Naive thymus-derived CD4-positive, alpha-beta T cell (primary cell): ENCODE results near the gene ZNF577. TPM values are rescaled to one million over a fixed set of nuclear protein-coding genes. Genes with fewer than 3 reads are reported as not detected.
A peak's percentile ranks its signal among the peaks of the same experiment; 100 is the strongest.

ENCODE experiments used
- ATAC-seq: fragments of 150-1000 bp; cut with Tn5 transposase; 2 replicates; pipeline ENCODE4 v1.10.0; 2021; ENCODE audit warnings: mild to moderate bottlenecking, moderate library complexity
- CTCF ChIA-PET: fragments of 350-600 bp; sonication (Branson Sonifier 250); formaldehyde crosslinking; loops from one replicate; lab custom pipeline; 2021; ENCODE audit warnings: antibody characterized with exemption; lab: Charles Lee
- POLR2A ChIA-PET: fragments of 350-600 bp; sonication (Branson Sonifier 250); formaldehyde crosslinking; loops from one replicate; lab custom pipeline; 2021; ENCODE audit warnings: antibody characterized with exemption, inconsistent platforms; lab: Charles Lee
- DNase-seq, 9 donors: peaks; one replicate each; pipeline versions ENCODE4 v3.0.0 to v3.0.0-alpha.2; 2020 to 2022; ENCODE audit warnings: mixed read lengths in 1 of 9
- H3K27ac ChIP-seq: one replicate; pipeline ENCODE4 v1.7.0; 2013; ENCODE audit warnings: mild to moderate bottlenecking, low read depth, low read length, moderate library complexity
- H3K27me3 ChIP-seq, 2 donors: one replicate each; pipeline ENCODE4 v1.7.0; 2013; ENCODE audit warnings: low read length in 2 of 2, mild to moderate bottlenecking in 2 of 2, moderate library complexity in 2 of 2; ENCODE audit not compliant: control insufficient read depth in 2 of 2, insufficient read depth in 2 of 2
- H3K36me3 ChIP-seq, 3 experiments: 1 replicate in 2 of 3; 2 replicates in 1 of 3; pipeline ENCODE4 v1.7.0; 2013; ENCODE audit warnings: low read length in 3 of 3, mild to moderate bottlenecking in 3 of 3, moderate library complexity in 1 of 3; ENCODE audit not compliant: insufficient read depth in 3 of 3, control insufficient read depth in 2 of 3
- H3K4me1 ChIP-seq, 2 donors: one replicate each; pipeline ENCODE4 v1.7.0; 2013; ENCODE audit warnings: low read length in 2 of 2, mild to moderate bottlenecking in 2 of 2, moderate library complexity in 1 of 2; ENCODE audit not compliant: control insufficient read depth in 2 of 2, insufficient read depth in 2 of 2
- H3K4me3 ChIP-seq: 2 replicates; pipeline ENCODE4 v1.7.0; 2013; ENCODE audit warnings: mild to moderate bottlenecking, low read length
- H3K9me3 ChIP-seq, 3 experiments: 1 replicate in 2 of 3; 2 replicates in 1 of 3; pipeline ENCODE4 v1.7.0; 2013; ENCODE audit warnings: low read length in 3 of 3; ENCODE audit not compliant: control insufficient read depth in 2 of 3
- H3K27ac Mint-ChIP-seq, 9 donors: one replicate each; pipeline ENCODE4 v1.8.0; 2020 to 2022; ENCODE audit warnings: mixed read lengths in 9 of 9, mild to moderate bottlenecking in 8 of 9, moderate library complexity in 5 of 9, inconsistent platforms in 2 of 9
- H3K27me3 Mint-ChIP-seq, 5 donors: one replicate each; pipeline ENCODE4 v1.8.0; 2021 to 2022; ENCODE audit warnings: mixed read lengths in 5 of 5, mild to moderate bottlenecking in 1 of 5
- H3K36me3 Mint-ChIP-seq, 5 donors: one replicate each; pipeline ENCODE4 v1.8.0; 2020 to 2022; ENCODE audit warnings: mixed read lengths in 5 of 5, mild to moderate bottlenecking in 3 of 5, inconsistent platforms in 1 of 5
- H3K4me1 Mint-ChIP-seq, 7 donors: one replicate each; pipeline ENCODE4 v1.8.0; 2020 to 2022; ENCODE audit warnings: mixed read lengths in 7 of 7, mild to moderate bottlenecking in 3 of 7, inconsistent platforms in 1 of 7
- H3K4me3 Mint-ChIP-seq, 10 donors: one replicate each; pipeline ENCODE4 v1.8.0; 2020 to 2022; ENCODE audit warnings: mild to moderate bottlenecking in 10 of 10, mixed read lengths in 10 of 10, moderate library complexity in 6 of 10, inconsistent platforms in 2 of 10
- H3K9me3 Mint-ChIP-seq, 11 donors: one replicate each; pipeline ENCODE4 v1.8.0; 2020 to 2022; ENCODE audit warnings: mixed read lengths in 11 of 11, mild to moderate bottlenecking in 4 of 11, inconsistent platforms in 1 of 11, moderate library complexity in 1 of 11
- intact Hi-C, 2 donors: fragments of 100-400 bp; cut with micrococcal nuclease; formaldehyde crosslinking; loops; one replicate each; pipeline ENCODE4 v1.15.1; 2023
- polyA plus RNA-seq, 2 donors: library from polyadenylated mRNA; unstranded; fragments of 300-500 nt; fragmentation: Illumina TruSeq; gene quantifications; one replicate each; pipeline ENCODE4 v1.2.3, GENCODE V29; 2021
- total RNA-seq, 6 experiments: library from RNA in 5 of 6; stranded (reverse) in 5 of 6; gene quantifications; 1 replicate in 5 of 6; 2 replicates in 1 of 6; pipeline ENCODE4 v1.2.3 and lab custom pipeline; 2021 to 2026

The ZNF577 gene
- total and polyA plus RNA-seq, 7 experiments from 2014 or later, result 3.7 to 28.5 (median 9.6) TPM

GRCh38 chr19:51891193-51891747 is 3.5 kb upstream of the ZNF577 start:
- H3K9me3 ChIP-seq, result peaks cover 32 to 97% (median 67%) of the 10 kb centered on the region in 3 experiments
- no peak overlapping the region for H3K27ac ChIP-seq
- peak overlapping the region; percentile 22 for H3K4me3 ChIP-seq
- ChIA-PET POLR2A (no interaction called here), CTCF (interaction anchor here (0.6 kb wide), 1 partner anchor 309 kb away, joined by 3 read pairs; no protein-coding TSS in a partner anchor)
- Mint-ChIP-seq H3K27ac (peak overlapping the region in 3 of 9 donors; percentile 12 to 57 (median 52)), H3K36me3 (peaks cover 55 to 94% (median 86%) of the 10 kb centered on the region in 5 donors), H3K9me3 (peaks cover 16 to 100% (median 90%) of the 10 kb centered on the region in 11 donors), H3K4me3 (peak overlapping the region in 1 of 10 donors; percentile 39), H3K27me3 (no peaks in the 10 kb centered on the region), H3K4me1 (peaks cover 0 to 14% (median 0%) of the 10 kb centered on the region in 7 donors)
- peaks cover 35 to 82% (median 48%) of the 10 kb centered on the region in 3 experiments for H3K36me3 ChIP-seq
- ATAC-seq (no peak), DNase-seq (peak in 3 of 9 donors; percentile 11 to 23 (median 19))
- intact Hi-C loops, result no loop called here
- H3K27me3 ChIP-seq, result no peaks in the 10 kb centered on the region
- H3K4me1 ChIP-seq, result no peaks in the 10 kb centered on the region

GRCh38 chr19:51889934-51890333 is 2.2 kb upstream of the ZNF577 start:
- Mint-ChIP-seq H3K4me3 (peak overlapping the region in 1 of 10 donors; percentile 27), H3K9me3 (peaks cover 13 to 100% (median 87%) of the 10 kb centered on the region in 11 donors), H3K27me3 (no peaks in the 10 kb centered on the region), H3K4me1 (peaks cover 0 to 14% (median 0%) of the 10 kb centered on the region in 7 donors), H3K36me3 (peaks cover 54 to 90% (median 83%) of the 10 kb centered on the region in 5 donors), H3K27ac (no peak overlapping the region)
- Histone ChIP-seq H3K27ac (no peak overlapping the region), H3K4me3 (no peak overlapping the region), H3K9me3 (peaks cover 28 to 98% (median 65%) of the 10 kb centered on the region in 3 experiments), H3K4me1 (no peaks in the 10 kb centered on the region), H3K36me3 (peaks cover 29 to 72% (median 37%) of the 10 kb centered on the region in 3 experiments), H3K27me3 (no peaks in the 10 kb centered on the region)
- CTCF ChIA-PET, result no interaction called here
- POLR2A ChIA-PET, result no interaction called here
- DNase-seq (no peak), ATAC-seq (no peak)
- intact Hi-C loops, result no loop called here

- Histone ChIP-seq H3K4me3 (no peak overlapping the region), H3K9me3 (peaks cover 16 to 95% (median 37%) of the 10 kb centered on the region in 3 experiments), H3K27ac (no peak overlapping the region), H3K27me3 (no peaks in the 10 kb centered on the region), H3K36me3 (peaks cover 0 to 54% (median 0%) of the 10 kb centered on the region in 3 experiments), H3K4me1 (no peaks in the 10 kb centered on the region)
- ChIA-PET POLR2A (no interaction called here), CTCF (no interaction called here)
- ATAC-seq (no peak), DNase-seq (no peak)
- Mint-ChIP-seq H3K4me3 (no peak overlapping the region), H3K27me3 (no peaks in the 10 kb centered on the region), H3K9me3 (peaks cover 13 to 96% (median 73%) of the 10 kb centered on the region in 11 donors), H3K36me3 (peaks cover 48 to 80% (median 74%) of the 10 kb centered on the region in 5 donors), H3K27ac (no peak overlapping the region), H3K4me1 (peaks cover 0 to 14% (median 0%) of the 10 kb centered on the region in 7 donors)
- intact Hi-C loops, result no loop called here
Observed at GRCh38 chr19:51884713-51885112, 3.0 kb downstream of the ZNF577 start.

- ATAC-seq (no peak), DNase-seq (no peak)
- H3K9me3 ChIP-seq, result peaks cover 0 to 90% (median 16%) of the 10 kb centered on the region in 3 experiments
- H3K4me1 ChIP-seq, result no peaks in the 10 kb centered on the region
- no peak overlapping the region for H3K4me3 ChIP-seq
- peaks cover 11 to 96% (median 64%) of the 10 kb centered on the region in 11 donors for H3K9me3 Mint-ChIP-seq
- peaks cover 0 to 7% (median 0%) of the 10 kb centered on the region in 7 donors for H3K4me1 Mint-ChIP-seq
- no peaks in the 10 kb centered on the region for H3K27me3 ChIP-seq
- H3K27ac Mint-ChIP-seq, result no peak overlapping the region
- H3K27ac ChIP-seq, result no peak overlapping the region
- peaks cover 49 to 77% (median 73%) of the 10 kb centered on the region in 5 donors for H3K36me3 Mint-ChIP-seq
- intact Hi-C loops, result no loop called here
- H3K27me3 Mint-ChIP-seq, result no peaks in the 10 kb centered on the region
- ChIA-PET POLR2A (no interaction called here), CTCF (no interaction called here)
- no peak overlapping the region for H3K4me3 Mint-ChIP-seq
- peaks cover 1 to 55% (median 8%) of the 10 kb centered on the region in 3 experiments for H3K36me3 ChIP-seq
Observed at GRCh38 chr19:51882518-51882917, 5.2 kb downstream of the ZNF577 start.

GRCh38 chr19:51873097-51873496 is 14.7 kb downstream of the ZNF577 start:
- peaks cover 3 to 64% (median 25%) of the 10 kb centered on the region in 3 experiments for H3K36me3 ChIP-seq
- ATAC-seq, result no peak
- no peak for DNase-seq
- POLR2A ChIA-PET, result no interaction called here
- Mint-ChIP-seq H3K4me1 (peaks cover 0 to 10% (median 0%) of the 10 kb centered on the region in 7 donors), H3K4me3 (no peak overlapping the region), H3K9me3 (peaks cover 29 to 100% (median 92%) of the 10 kb centered on the region in 11 donors), H3K36me3 (peaks cover 67 to 95% (median 72%) of the 10 kb centered on the region in 5 donors), H3K27me3 (no peaks in the 10 kb centered on the region), H3K27ac (no peak overlapping the region)
- CTCF ChIA-PET, result no interaction called here
- peak overlapping the region; percentile 13 for H3K4me3 ChIP-seq
- H3K27ac ChIP-seq, result no peak overlapping the region
- H3K4me1 ChIP-seq, result no peaks in the 10 kb centered on the region
- H3K27me3 ChIP-seq, result no peaks in the 10 kb centered on the region
- H3K9me3 ChIP-seq, result peaks cover 15 to 96% (median 64%) of the 10 kb centered on the region in 3 experiments
- intact Hi-C loops, result no loop called here

- Mint-ChIP-seq H3K27ac (no peak overlapping the region), H3K9me3 (peaks cover 12 to 97% (median 71%) of the 10 kb centered on the region in 11 donors), H3K36me3 (peaks cover 15 to 54% (median 30%) of the 10 kb centered on the region in 5 donors), H3K4me3 (no peak overlapping the region), H3K4me1 (no peaks in the 10 kb centered on the region), H3K27me3 (no peaks in the 10 kb centered on the region)
- H3K9me3 ChIP-seq, result peaks cover 17 to 87% (median 38%) of the 10 kb centered on the region in 3 experiments
- H3K4me1 ChIP-seq, result no peaks in the 10 kb centered on the region
- no peak for DNase-seq
- H3K27ac ChIP-seq, result no peak overlapping the region
- CTCF ChIA-PET, result no interaction called here
- ATAC-seq, result no peak
- POLR2A ChIA-PET, result no interaction called here
- H3K36me3 ChIP-seq, result peaks cover 0 to 8% (median 0%) of the 10 kb centered on the region in 3 experiments
- peak overlapping the region; percentile 4 for H3K4me3 ChIP-seq
- H3K27me3 ChIP-seq, result no peaks in the 10 kb centered on the region
- intact Hi-C loops, result no loop called here
Observed at GRCh38 chr19:51861870-51862622, 25.7 kb downstream of the ZNF577 start.
